Liver (tissue), 3 donors: Measurements from ENCODE around the gene ABHD17A.

Source experiments
- EGR1 ChIP-seq, 2 donors: IDR thresholded peaks; 2 replicates each; pipeline ENCODE4 v1.6.1; 2016 to 2018; ENCODE audit warnings: antibody characterized with exemption in 2 of 2, low read depth in 2 of 2
- FOXA1 ChIP-seq: IDR thresholded peaks from 2 replicates; pipeline ENCODE4 v1.6.1; 2016; ENCODE audit warnings: antibody characterized with exemption
- RAD21 ChIP-seq, 2 donors: IDR thresholded peaks; 2 replicates each; pipeline ENCODE4 v1.6.1; 2016; ENCODE audit warnings: antibody characterized with exemption in 2 of 2, mild to moderate bottlenecking in 2 of 2
- TAF1 ChIP-seq: conservative IDR thresholded peaks from 2 replicates; pipeline ENCODE4 v1.6.1; 2016; ENCODE audit warnings: antibody characterized with exemption, mild to moderate bottlenecking
- YY1 ChIP-seq: IDR thresholded peaks from 2 replicates; pipeline ENCODE4 v1.6.1; 2016; ENCODE audit warnings: antibody characterized with exemption, mild to moderate bottlenecking
- TF ChIP-seq, protein P1 (sequence below): fragments of 150-350 bp; IDR thresholded peaks from 2 replicates; pipeline ENCODE4 v1.5.1; 2017; ENCODE audit warnings: improper control_type of control experiment, low read depth, low read length; ENCODE audit not compliant: missing input control
- donor health status: healthy.
- donor health status: healthy.

DNA sequence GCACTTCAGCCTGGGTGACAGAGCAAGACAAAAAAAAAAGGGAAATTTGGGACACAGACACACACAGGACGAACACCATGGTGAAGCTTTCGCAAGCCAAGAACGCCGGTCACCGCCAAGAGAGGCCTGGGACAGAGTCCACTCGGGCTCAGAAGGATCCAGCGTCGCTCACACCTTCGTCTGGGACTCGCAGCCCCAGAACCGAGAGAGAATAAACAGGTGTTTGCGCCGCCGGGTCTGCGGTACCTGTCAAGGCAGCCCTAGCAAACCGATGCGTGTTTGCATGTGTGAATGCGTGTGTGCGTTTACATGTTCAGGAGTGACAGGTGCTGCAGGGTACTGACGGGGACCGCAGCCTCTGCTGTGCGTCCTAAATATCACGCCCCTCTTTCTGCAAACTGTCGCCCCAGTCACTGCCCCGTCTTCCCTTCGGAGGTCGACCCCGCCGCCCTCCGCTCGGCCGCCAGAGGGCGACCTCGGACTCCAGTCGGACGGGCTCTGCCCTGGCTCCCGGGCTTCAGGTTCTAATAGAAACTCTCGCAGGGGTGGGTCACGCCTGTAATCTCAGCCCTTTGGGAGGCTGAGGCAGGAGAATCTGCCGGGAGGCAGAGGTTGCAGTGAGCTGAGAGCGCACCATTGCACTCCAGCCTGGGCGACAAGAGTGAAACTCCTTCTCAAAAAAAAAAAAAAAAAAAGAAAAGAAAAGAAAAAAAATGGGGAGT is 43.9 kb upstream of the ABHD17A start:
- TF ChIP-seq RAD21 (IDR thresholded peaks at IDR 0.05), result peak; percentile 85
- no peak for TF ChIP-seq TAF1
- TF ChIP-seq, protein P1, sequence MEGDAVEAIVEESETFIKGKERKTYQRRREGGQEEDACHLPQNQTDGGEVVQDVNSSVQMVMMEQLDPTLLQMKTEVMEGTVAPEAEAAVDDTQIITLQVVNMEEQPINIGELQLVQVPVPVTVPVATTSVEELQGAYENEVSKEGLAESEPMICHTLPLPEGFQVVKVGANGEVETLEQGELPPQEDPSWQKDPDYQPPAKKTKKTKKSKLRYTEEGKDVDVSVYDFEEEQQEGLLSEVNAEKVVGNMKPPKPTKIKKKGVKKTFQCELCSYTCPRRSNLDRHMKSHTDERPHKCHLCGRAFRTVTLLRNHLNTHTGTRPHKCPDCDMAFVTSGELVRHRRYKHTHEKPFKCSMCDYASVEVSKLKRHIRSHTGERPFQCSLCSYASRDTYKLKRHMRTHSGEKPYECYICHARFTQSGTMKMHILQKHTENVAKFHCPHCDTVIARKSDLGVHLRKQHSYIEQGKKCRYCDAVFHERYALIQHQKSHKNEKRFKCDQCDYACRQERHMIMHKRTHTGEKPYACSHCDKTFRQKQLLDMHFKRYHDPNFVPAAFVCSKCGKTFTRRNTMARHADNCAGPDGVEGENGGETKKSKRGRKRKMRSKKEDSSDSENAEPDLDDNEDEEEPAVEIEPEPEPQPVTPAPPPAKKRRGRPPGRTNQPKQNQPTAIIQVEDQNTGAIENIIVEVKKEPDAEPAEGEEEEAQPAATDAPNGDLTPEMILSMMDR, result peak; percentile 79
- TF ChIP-seq FOXA1, result no peak
- no peak for TF ChIP-seq YY1
- no peak for TF ChIP-seq EGR1 (IDR thresholded peaks at IDR 0.05; ENCODE audit: low read depth in 2 of 2)
